ENCODE results near the gene TDG.
"Not testable (repeated sequence)": the region's sequence is repeated elsewhere in the genome, so short reads cannot be mapped to it uniquely, and the experiment has no call there.

The TDG gene

DNA sequence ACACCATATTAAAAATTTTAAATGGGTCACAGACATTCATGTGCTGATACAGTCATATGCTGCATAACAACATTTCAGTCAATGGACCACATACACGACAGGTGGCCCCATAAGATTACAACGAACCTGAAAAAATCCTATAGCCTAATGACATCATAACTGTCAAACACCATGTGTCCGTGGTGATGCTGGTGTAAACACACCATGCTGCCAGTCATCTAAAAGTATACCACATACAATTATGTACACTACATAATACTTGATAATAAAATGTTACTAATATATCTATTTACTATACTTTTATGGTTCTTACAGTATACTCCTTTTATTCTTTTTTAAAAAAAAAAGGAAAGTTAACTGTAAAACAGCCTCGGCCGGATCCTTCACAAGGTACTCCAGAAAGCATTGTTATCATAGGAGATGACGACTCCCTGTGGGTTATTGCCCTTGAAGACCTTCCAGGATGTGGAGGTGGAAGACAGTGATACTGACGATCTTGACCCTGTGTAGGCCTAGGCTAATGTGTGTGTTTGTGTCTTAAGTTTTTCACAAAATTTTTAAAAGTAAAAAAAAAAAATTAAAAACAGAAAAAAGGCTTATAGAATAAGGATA is 5.0 kb upstream of the TDG start:
- DNase-seq (ENCODE audit: low spot score) = no peak

DNA sequence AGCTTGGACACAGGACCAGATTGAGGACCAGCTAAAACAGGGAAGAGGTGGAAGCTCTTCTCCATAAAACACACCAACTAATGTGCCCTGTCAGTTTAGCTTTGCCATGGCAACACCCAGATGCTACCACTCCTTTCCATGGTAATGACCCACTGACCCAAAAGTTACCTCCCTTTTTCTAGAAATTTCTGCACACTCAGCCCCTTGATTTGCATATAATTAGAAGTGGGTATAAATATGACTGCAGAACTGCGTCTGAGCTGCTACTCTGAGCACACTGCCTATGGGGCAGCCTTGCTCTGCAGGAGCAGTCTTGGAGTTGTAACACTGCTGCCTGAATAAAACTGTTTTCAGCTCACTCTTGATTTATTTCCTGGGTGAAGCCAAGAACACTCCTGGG is 3.2 kb upstream of the TDG start:
- no peak for DNase-seq (ENCODE audit: low spot score)

DNA sequence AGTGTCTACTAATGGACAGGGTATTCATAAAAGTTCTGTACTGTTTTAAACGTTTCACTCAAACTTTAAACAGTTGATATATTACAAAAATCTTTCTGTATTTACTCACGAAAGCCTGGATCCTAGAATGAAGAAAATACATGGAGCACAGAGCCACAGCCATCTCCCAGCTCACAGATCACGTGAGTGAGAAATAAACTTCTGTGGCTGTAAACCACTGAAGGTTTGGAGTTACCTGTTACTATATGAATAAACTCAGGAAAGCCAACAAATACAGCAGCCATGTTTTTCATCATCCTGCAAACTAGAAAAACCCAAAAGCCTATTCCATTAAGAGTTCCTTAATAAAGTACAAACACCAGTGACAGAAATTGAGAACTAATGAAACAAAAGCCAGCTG is 867 bp upstream of the TDG start:
- DNase-seq (ENCODE audit: low spot score) = no peak

DNA sequence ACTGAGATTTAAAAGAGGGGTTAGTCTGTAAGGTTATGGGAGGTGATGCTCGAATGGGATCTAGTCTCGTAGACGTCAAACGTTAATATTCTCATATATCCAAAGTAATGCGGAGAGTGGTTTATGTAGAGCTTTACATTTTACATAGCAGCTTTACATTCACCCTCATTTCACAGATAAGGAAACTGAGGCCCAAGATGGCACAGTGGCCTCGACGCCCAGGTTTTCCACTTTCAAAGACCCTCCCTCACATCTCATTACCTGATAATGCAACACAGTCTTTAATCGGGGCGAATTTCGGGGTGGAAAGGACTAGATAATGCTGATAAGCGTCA is 450 bp upstream of the TDG start:
- DNase-seq (ENCODE audit: low spot score) = no peak

DNA sequence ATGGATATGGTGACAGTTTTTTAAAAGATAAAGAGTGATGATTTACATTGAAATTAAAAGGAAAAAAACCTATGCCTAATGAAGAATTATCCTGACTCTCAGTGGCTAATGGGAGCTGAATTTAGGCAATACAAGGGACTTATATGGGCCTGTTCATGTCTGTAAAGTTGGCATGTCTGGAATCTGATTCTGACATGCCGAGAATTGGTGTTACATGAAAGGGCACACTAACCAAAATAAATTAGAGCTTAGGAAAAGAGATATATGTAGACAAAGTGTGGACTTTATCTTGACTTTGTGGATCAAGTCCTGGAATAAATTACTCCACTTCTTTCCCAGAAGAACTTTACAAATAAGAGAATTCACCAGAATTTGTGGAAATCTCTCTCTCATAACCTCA is 1.1 kb downstream of the TDG start:
- DNase-seq (ENCODE audit: low spot score) = no peak

DNA sequence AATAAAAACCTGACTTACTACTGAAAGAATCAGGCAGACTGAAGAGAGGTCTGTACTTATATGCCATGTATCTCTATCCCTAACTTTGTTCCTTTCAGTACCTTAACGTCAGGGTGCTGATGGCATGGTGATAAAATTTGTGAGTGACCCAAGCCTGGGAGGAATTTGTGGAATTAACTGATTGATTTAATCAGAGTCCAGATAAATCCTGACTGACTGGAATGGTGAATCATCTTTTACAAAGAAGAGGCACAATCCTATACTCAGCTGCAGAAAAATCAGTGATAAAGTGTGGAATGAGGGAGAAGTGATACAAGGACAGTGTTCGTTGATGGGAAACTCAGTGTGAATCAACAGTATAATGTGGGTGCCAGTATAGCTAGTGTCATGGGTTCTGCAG is 3.7 kb downstream of the TDG start:
- peak; percentile 14 for DNase-seq (ENCODE audit: low spot score)

DNA sequence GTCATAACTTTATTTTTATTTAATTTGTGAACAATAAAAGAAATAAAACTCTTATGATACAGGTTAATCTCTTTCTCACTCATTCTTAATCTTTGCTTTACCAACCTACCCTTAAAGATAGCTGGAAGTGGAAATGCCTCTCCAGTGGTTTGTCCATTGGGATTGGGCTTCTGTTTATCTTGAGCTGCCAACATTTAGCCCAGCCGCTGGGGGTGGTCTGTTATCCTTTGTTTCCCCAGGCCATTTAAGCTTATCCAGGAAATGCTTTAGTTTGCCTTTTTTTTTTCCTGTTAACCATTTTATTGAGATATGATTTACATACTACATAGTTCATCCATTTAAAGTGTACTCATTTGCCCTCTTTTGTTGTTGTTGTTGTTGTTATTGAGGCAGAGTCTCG is 8.2 kb downstream of the TDG start:
- DNase-seq (ENCODE audit: low spot score) = no peak

DNA sequence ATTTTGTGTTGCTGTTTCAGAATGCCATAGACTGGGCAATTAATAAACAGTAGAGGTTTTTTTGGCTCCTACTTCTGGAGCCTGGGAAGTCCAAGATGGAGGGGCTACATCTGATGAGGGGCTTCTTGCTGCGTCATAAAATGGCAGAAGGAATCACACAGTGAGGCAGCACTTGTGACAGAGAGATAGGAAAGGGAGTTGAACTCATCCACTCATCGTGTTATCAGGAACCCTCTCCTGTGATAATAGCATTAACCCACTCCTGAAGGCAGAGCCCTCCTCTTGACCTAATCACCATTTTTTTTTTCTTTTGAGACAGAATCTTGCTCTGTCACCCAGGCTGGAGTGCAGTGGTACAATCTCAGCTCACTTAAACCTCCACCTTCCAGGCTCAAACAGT is 9.7 kb downstream of the TDG start:
- no peak for DNase-seq (ENCODE audit: low spot score)

DNA sequence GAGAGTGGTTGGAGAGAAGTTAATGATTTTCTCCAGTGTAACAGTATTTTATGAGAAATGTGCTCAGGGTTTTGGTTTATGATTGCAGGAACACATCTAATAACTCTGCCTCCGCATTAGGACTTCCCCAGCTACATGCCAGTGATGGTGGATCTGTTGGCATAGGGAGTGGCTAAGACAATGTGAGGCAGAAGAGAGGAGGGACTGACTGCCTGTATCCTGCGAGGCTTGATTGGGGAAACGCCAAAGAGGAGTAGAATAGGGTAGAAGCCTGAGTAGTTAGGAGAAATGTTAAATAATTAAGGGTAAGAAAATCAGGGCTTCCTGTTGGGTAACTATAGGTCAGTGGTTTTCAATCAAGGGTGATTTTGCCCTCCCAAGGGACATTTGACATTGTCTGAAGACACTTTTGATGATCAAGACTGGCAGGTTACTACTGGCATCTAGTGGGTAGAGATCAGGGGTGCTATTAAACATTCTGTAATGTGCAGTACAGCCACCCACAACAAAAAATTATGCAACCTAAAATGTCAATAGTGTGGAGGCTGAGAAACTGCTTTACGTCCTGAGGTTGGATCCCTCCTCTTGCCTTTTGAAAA is 12.8 kb downstream of the TDG start:
- DNase-seq (ENCODE audit: low spot score) = no peak

DNA sequence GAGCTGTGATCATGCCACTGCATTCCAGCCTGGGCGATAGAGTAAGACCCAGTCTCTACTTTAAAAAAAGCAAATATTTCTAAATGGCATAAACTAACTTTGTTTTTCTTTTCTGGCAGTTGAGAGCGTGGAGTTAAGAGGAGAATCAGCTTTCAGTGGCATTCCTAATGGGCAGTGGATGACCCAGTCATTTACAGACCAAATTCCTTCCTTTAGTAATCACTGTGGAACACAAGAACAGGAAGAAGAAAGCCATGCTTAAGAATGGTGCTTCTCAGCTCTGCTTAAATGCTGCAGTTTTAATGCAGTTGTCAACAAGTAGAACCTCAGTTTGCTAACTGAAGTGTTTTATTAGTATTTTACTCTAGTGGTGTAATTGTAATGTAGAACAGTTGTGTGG is 21.2 kb downstream of the TDG start:
- DNase-seq (ENCODE audit: low spot score) = peak; percentile 44

DNA sequence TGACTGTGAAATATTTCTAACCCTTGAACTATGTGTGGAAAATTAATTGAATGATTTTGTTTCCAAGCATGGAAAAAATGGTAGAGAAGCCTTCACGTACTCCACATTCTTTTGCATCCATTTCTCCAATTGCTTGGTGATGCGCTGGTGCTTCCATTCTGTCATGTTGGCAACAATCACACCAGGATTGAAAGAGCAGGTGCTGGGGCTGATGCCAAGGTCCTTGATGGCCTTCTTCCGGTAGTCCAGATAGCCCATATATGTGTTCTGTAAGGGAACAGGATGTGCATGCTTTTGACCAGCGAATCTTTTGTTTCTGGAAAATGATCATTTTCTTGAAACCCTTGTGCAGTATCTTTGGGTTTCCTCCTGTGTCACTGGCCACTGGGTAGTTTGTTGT is 28.6 kb downstream of the TDG start:
- DNase-seq (ENCODE audit: low spot score) = no peak

DNA sequence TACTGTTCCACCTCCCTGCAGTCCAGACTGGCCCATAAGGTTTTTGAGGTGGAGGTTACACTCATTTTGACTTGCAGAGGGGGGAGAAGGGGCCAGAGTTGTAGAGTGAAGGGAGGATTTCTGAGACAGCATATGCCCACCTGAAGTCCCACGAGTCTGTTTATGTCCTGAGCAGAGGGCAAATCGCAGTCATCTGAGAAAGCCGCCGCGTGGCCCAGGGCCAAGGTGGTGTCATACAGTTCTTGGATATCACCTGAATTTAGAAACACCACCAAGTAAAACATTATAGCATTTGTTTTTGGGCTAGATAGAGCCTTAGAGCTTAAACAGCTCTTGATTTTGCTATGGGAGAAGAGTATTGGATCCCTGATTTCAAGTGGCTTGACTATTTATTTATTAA is 30.9 kb downstream of the TDG start:
- no peak for DNase-seq (ENCODE audit: low spot score)

DNA sequence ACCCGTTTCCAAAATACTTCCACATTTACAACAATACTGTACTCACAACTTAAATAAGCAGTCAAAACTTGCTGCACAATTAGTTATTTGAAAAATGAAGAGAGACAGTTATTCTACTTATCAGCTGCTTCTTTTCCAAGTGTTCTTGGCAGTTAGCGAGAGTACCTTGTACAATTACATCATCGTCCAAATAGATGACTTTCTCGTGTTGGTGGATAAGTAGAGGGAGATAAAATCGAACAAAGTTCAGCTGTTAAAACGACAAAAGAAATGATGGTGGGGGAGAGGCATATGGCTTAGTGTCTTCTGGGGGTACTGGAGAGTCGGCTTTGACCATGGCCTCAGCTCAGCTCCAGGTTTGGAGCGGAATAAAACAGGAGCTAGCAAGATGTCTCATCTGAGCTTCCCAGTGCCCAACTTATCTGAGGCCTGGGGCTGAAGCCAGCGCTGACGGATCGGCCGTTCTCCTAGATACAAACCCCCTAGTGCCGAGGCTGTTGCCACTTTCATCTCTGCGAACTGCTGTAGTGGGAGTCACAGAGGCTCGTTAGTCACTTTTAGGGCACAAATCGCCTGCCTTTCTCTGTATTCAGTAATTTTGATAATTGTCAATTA is 31.7 kb downstream of the TDG start:
- DNase-seq (ENCODE audit: low spot score) = no peak

DNA sequence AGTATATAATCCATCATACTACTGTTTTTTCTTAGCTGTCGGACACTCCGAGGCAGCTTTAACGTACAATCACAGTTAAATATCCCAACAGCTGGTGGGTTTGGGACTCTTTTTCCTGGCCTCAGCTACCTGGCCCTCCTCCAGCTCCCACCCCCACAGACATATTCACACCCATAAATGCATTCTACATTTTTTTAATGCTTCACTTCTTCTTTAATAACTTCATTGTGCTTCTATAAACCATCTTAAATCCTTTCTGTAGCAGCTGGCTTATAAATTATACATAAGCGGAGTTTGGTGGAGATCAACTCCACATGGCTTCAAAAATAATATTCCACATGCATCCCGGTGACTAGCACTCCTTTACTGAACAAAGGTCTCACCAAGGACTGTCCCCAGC is 33.3 kb downstream of the TDG start:
- no peak for DNase-seq (ENCODE audit: low spot score)

DNA sequence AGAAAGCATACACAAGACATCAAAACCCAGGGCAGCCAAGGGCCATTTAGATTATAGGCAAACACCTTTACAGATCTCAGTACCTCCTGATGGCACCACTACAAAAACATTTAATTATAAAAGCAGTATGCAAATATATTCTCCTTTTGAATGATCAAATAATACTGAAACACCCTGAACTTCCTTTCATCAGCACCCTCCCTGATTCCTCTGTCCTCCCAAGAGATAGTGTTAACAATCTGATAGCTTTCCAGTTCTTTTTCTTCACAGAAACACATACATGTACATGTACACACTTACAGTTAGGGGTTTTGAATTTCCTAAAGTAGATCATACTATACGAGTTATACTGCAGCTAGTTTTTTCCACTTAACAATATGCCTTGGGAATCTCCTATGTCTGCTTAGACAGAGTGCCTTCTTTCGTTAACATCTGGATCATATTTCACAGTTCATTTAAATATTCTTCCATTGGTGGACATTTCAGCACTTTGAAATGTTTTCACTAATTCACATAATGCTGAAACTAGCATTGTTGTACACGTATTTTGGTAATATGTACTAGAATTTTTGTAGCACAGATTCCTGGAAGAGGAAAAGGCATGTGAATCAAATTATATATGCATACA is 35.2 kb downstream of the TDG start:
- no peak for DNase-seq (ENCODE audit: low spot score)

DNA sequence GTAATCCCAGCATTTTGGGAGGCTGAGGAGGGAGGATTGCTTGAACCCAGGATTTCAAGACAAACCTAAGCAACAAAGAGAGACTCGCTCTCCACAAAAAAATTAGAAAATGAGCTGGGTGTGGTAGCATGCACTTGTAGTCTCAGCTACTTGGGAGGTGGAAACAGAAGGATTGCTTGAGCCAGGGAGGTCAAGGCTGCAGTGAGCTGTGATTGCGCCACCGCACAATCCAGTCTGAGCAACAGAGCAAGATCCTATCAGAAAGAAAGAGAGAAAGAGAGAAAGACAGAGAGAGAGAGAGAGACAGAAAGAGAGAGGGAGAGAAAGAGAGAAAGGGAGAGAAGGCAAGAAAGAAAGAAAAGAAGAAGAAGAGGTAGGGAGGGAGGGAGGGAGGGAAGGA is 37.0 kb downstream of the TDG start:
- DNase-seq (ENCODE audit: low spot score) = no peak

DNA sequence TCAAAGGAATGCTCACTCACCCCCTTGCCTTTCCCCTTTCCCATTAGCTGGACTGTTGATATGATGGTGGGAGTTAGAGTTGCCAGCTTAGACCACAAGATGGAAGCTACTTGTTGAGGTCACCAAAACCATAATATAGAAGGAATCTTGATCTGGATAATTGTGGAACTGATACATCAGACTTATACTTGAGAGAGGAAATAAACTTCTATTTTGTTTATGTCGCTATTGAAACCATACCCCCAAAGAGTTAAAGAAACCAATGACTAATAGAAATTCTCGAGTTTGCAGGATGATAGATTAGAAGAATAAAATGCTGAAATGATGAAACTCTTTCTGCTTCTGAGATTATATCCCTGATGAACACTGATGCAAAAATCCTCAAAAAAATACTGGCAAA is 37.9 kb downstream of the TDG start:
- DNase-seq (ENCODE audit: low spot score) = no peak

DNA sequence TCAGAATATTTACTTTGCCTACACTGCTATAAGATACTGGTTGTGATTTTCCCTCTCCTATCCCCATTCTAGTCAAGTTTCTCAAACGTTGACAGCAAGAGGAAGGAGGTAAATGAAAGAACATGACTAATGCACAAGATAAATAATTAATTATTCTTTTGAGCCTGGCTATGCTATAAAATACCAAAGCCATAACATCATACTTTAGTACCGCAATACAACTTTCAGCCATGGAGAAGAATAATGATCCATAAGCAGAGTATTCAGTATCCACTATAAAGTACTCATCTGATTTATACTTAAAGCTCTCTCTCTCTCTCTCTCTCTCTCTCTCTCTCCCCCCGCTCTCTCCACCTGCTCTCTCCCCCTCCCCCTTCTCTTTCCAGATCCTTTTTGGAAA is 41.3 kb downstream of the TDG start:
- DNase-seq (ENCODE audit: low spot score) = peak; percentile 60

DNA sequence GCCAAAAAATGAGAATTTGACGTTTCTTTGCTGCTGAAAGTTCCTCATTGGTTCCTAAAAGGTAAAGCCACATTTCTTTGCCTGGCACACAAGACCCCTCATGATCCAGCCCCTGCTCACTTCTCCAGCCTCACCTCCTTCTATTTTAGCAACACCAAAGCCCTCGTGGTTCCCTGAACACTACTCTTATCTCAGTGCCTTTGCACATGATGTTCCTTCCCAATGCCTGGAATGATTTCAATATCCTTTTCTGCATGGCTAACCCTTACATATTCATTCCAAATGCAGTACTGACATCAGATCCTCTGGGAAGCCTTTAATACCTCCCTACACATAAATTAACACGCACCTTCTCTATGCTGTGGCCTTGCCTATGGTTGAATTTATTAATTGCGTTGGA is 44.4 kb downstream of the TDG start:
- DNase-seq (ENCODE audit: low spot score) = no peak

DNA sequence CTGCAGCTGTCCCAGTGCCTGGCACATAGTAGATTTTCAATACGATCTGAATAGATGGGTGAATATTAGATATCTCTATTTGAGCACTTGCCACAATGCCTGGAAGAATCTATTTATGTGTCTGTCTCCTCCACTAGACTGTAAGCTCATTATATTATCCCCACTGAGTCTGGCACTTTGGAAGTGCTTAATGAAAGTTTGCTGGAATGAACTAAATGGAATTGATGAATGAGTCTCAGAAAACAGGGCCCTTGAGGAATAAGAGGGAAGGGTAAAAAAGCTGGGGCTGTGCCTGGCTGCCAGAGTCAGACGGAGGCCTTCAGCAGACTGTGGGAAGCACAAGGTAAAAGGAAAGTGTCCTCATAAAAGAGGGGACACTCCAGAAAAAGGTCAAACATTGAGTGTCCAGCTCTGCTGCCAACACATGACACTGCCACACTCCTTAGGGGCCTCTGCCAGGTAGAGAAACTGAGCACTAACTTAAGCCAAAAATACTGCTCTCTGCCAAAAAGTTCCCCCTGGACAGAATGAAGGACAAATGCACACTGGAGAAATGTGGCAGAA is 45.0 kb downstream of the TDG start:
- DNase-seq (ENCODE audit: low spot score) = no peak

DNA sequence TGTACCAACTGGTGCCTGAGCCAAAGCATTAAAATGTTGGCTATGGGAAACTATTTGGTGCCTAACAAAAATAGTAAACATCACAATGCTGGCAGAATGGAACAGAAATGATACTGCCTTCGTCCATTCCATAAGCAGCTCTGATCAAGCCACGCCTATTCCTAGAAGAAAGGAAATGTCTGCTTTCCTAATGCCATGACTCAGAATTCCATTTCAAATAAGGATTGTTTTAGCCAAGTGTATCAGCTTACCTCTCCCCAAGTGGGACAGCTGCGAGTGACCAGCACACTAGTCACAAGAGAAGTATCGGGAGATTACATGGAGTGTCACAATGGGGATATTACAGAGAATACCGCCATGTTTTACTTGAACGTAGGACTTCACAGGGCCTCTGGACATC is 45.6 kb downstream of the TDG start:
- peak; percentile 79 for DNase-seq (ENCODE audit: low spot score)

DNA sequence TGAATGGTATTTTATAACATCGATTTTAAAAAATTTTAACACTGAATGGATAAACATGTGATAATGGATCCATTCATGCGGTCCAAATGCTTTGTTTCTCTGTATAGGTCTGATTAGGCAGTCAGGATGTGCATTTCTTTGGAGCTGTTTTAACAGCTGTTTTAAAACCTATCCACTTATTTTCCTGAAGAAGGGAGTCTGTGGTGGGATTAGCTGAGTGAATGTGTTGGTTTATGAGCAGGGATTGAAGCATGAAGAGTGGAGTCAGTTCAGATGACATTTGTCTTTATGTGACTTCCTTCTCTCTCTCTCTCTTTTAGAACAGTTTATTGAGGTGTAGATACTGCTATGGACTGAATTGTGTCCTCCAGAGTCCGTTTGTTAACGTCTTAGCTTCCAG is 46.7 kb downstream of the TDG start:
- DNase-seq (ENCODE audit: low spot score) = no peak

DNA sequence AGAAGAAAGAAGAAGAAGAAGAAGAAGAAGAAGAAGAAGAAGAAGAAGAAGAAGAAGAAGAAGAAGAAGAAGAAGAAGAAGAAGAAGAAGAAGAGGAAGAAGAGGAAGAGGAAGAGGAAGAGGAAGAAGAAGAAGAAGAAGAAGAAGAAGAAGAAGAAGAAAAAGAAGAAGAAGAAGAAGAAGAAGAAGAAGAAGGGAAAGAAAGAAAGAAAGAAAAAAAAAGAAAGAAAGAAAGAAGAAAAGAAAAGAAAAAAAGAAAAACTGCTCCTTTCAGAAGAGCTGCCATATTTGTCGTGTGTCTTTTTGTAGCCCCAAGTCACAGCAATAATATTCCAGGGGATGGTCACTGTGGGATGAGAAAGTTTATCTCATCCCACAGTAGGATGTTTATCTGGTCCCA is 56.2 kb downstream of the TDG start:
- DNase-seq (ENCODE audit: low spot score) = not testable (repeated sequence)
